Liver (tissue), 9 donors: ENCODE measurements around the gene PDS5A. TPM values are rescaled to one million over a fixed set of nuclear protein-coding genes. Genes with fewer than 3 reads are reported as not detected.

Source experiments
- DNase-seq: peaks from one replicate; pipeline ENCODE4 v3.0.0-alpha.2; 2017; ENCODE audit warnings: low spot score
- H3K27ac ChIP-seq, 2 donors: one replicate each; pipeline ENCODE4 v1.7.0; 2013; ENCODE audit warnings: inconsistent platforms in 2 of 2, low read length in 2 of 2, control low read depth in 1 of 2, low read depth in 1 of 2, mild to moderate bottlenecking in 1 of 2
- H3K27me3 ChIP-seq, 4 donors: one replicate each; pipeline versions ENCODE4 v1.6.1 to v1.7.0; 2013; ENCODE audit warnings: low read length in 3 of 4, inconsistent platforms in 1 of 4, mild to moderate bottlenecking in 1 of 4, moderate library complexity in 1 of 4; ENCODE audit not compliant: control insufficient read depth in 4 of 4, insufficient read depth in 4 of 4
- H3K36me3 ChIP-seq, 4 donors: one replicate each; pipeline versions ENCODE4 v1.6.1 to v1.7.0; 2013; ENCODE audit warnings: low read length in 3 of 4, mild to moderate bottlenecking in 3 of 4, low read depth in 1 of 4, moderate library complexity in 1 of 4; ENCODE audit not compliant: control insufficient read depth in 4 of 4, insufficient read depth in 3 of 4
- H3K4me1 ChIP-seq, 4 donors: one replicate each; pipeline versions ENCODE4 v1.6.1 to v1.7.0; 2013; ENCODE audit warnings: low read length in 3 of 4, mild to moderate bottlenecking in 3 of 4, moderate library complexity in 1 of 4; ENCODE audit not compliant: control insufficient read depth in 4 of 4, insufficient read depth in 4 of 4
- H3K4me3 ChIP-seq, 3 donors: one replicate each; pipeline versions ENCODE4 v1.6.1 to v1.7.0; 2013; ENCODE audit warnings: low read length in 3 of 3, control low read depth in 1 of 3, low read depth in 1 of 3, mild to moderate bottlenecking in 1 of 3
- H3K9ac ChIP-seq, 2 donors: one replicate each; pipeline ENCODE4 v1.7.0; 2013; ENCODE audit warnings: low read length in 2 of 2, mild to moderate bottlenecking in 2 of 2, moderate library complexity in 2 of 2, control low read depth in 1 of 2, low read depth in 1 of 2
- H3K9me3 ChIP-seq, 4 donors: one replicate each; pipeline versions ENCODE4 v1.6.1 to v1.7.0; 2013; ENCODE audit warnings: low read length in 3 of 4; ENCODE audit not compliant: control insufficient read depth in 4 of 4
- EGR1 ChIP-seq, 2 donors: IDR thresholded peaks; 2 replicates each; pipeline ENCODE4 v1.6.1; 2016 to 2018; ENCODE audit warnings: antibody characterized with exemption in 2 of 2, low read depth in 2 of 2
- FOXA1 ChIP-seq: IDR thresholded peaks from 2 replicates; pipeline ENCODE4 v1.6.1; 2016; ENCODE audit warnings: antibody characterized with exemption
- FOXA2 ChIP-seq: IDR thresholded peaks from 2 replicates; pipeline ENCODE4 v1.6.1; 2016; ENCODE audit warnings: antibody characterized with exemption
- GABPA ChIP-seq, 2 donors: IDR thresholded peaks in 1 of 2; conservative IDR thresholded peaks in 1 of 2; 2 replicates each; pipeline ENCODE4 v1.6.1; 2016; ENCODE audit warnings: antibody characterized with exemption in 2 of 2, mild to moderate bottlenecking in 1 of 2, moderate library complexity in 1 of 2
- HNF4A ChIP-seq, 2 donors: conservative IDR thresholded peaks; 2 replicates each; pipeline ENCODE4 v1.6.1; 2016; ENCODE audit warnings: antibody characterized with exemption in 2 of 2, mild to moderate bottlenecking in 2 of 2
- HNF4G ChIP-seq: IDR thresholded peaks from 2 replicates; pipeline ENCODE4 v1.6.1; 2016; ENCODE audit warnings: antibody characterized with exemption
- JUND ChIP-seq, 2 donors: IDR thresholded peaks; 2 replicates each; pipeline ENCODE4 v1.6.1; 2016; ENCODE audit warnings: antibody characterized with exemption in 2 of 2
- NR2F2 ChIP-seq: IDR thresholded peaks from 2 replicates; pipeline ENCODE4 v1.6.1; 2016; ENCODE audit warnings: antibody characterized with exemption
- RAD21 ChIP-seq, 2 donors: IDR thresholded peaks; 2 replicates each; pipeline ENCODE4 v1.6.1; 2016; ENCODE audit warnings: antibody characterized with exemption in 2 of 2, mild to moderate bottlenecking in 2 of 2
- RXRA ChIP-seq, 2 donors: IDR thresholded peaks; 2 replicates each; pipeline ENCODE4 v1.6.1; 2017 to 2018; ENCODE audit warnings: antibody characterized with exemption in 2 of 2, mild to moderate bottlenecking in 1 of 2
- SP1 ChIP-seq: IDR thresholded peaks from 2 replicates; pipeline ENCODE4 v1.6.1; 2018; ENCODE audit warnings: antibody characterized with exemption, mild to moderate bottlenecking
- TAF1 ChIP-seq: conservative IDR thresholded peaks from 2 replicates; pipeline ENCODE4 v1.6.1; 2016; ENCODE audit warnings: antibody characterized with exemption, mild to moderate bottlenecking
- YY1 ChIP-seq: IDR thresholded peaks from 2 replicates; pipeline ENCODE4 v1.6.1; 2016; ENCODE audit warnings: antibody characterized with exemption, mild to moderate bottlenecking
- WGBS: extraction: QIAGEN DNeasy Blood & Tissue Kit; methylation state at CpG from one replicate; pipeline ENCODE4 v1.1.7; 2013; 5-methylcytosine and 5-hydroxymethylcytosine counted together
- polyA plus RNA-seq, 2 donors: library from polyadenylated mRNA; stranded (reverse) in 1 of 2; unstranded in 1 of 2; fragments of 200-250 nt in 1 of 2; fragments of >200 nt in 1 of 2; fragmentation: Nextera tagmentation in 1 of 2; extraction: Ambion mirVana in 1 of 2; gene quantifications; one replicate each; pipeline versions ENCODE4 v1.2.1 to v1.2.3, GENCODE V29; 2013 to 2015
- total RNA-seq, 2 donors: library from RNA; depleted of rRNA; stranded (reverse); fragments of >200 nt; gene quantifications; one replicate each; pipeline ENCODE4 v1.2.3, GENCODE V29; 2014
- TF ChIP-seq, protein P1 (sequence below): IDR thresholded peaks from 2 replicates; pipeline ENCODE4 v1.6.1; 2016; ENCODE audit warnings: antibody characterized with exemption
- TF ChIP-seq, protein P2 (sequence below): IDR thresholded peaks from 2 replicates; pipeline ENCODE4 v1.6.1; 2016; ENCODE audit warnings: antibody characterized with exemption, mild to moderate bottlenecking
- TF ChIP-seq, protein P3 (sequence below): IDR thresholded peaks from 2 replicates; pipeline ENCODE4 v1.6.1; 2016; ENCODE audit warnings: antibody characterized with exemption
- TF ChIP-seq, protein P4 (sequence below): fragments of 150-350 bp; IDR thresholded peaks from 2 replicates; pipeline ENCODE4 v1.5.1; 2017; ENCODE audit warnings: improper control_type of control experiment, low read depth, low read length; ENCODE audit not compliant: missing input control
- TF ChIP-seq, protein P5 (sequence below): IDR thresholded peaks from 2 replicates; pipeline ENCODE4 v1.6.1; 2016; ENCODE audit warnings: antibody characterized with exemption
- donor health status: healthy.
- donor health status: healthy.
- donor health status: healthy.
- donor health status: healthy.
- donor health status: healthy.

Gene PDS5A
- total and polyA plus RNA-seq, 4 donors, result 10.6 to 59.6 (median 25.9) TPM

DNA sequence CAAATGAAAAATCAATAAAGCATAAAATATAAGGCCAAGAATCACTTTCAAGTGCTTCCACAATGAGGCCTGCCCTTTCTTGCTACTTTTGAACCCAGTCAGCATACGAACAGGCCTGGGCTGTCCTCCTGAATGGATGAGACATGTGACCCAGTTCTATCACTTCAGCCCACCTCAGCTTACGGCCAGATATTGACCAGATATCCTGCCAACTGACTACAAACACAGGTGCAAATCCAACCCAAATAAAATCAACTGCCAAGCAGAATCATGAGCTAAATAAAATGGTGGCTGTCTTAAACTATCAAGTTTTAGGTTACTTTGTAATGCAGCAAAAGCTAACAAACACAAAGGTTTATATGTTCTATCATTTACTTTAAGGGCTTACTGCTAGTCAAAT is 53.7 kb downstream of the PDS5A start:
- Histone ChIP-seq H3K27me3 (no peaks in the 10 kb centered on the region), H3K36me3 (peaks cover 0 to 10% (median 3%) of the 10 kb centered on the region in 4 donors), H3K4me1 (peaks cover 4 to 9% (median 7%) of the 10 kb centered on the region in 4 donors), H3K9ac (no peak overlapping the region), H3K27ac (no peak overlapping the region), H3K4me3 (no peak overlapping the region), H3K9me3 (no peaks in the 10 kb centered on the region)
- no peak for DNase-seq
- 35% methylated on average over 2 of the region's 2 CpGs for WGBS
- no peak for TF ChIP-seq EGR1 (IDR thresholded peaks at IDR 0.05; ENCODE audit: low read depth in 2 of 2)
- no peak for TF ChIP-seq JUND (IDR thresholded peaks at IDR 0.05)
- no peak for TF ChIP-seq FOXA2
- TF ChIP-seq RAD21 (IDR thresholded peaks at IDR 0.05), result no peak
- peak; percentile 57 for TF ChIP-seq YY1

DNA sequence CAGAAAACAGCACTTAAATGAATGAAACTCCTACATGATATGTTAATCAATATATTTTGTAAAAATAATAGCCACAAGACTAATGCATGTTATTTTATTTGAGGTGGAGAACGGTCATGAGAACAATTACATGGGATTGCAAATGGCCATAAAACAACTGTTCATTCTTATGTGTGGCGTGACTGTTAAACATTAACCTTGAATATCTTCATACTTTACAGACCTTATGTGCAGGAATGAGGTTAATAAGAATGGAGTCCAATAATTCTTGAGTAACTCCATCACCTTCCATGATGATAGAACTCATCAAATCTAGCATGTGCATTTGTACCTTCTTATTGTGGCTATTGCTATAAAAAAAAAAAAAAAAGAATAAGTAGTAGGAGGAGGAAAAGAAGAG is 55.3 kb downstream of the PDS5A start:
- Histone ChIP-seq H3K9ac (no peak overlapping the region), H3K4me3 (no peak overlapping the region), H3K27me3 (no peaks in the 10 kb centered on the region), H3K27ac (no peak overlapping the region), H3K4me1 (peaks cover 4 to 9% (median 7%) of the 10 kb centered on the region in 4 donors), H3K36me3 (peaks cover 2 to 8% (median 5%) of the 10 kb centered on the region in 4 donors), H3K9me3 (no peaks in the 10 kb centered on the region)
- TF ChIP-seq YY1 (no peak), SP1 (no peak), FOXA1 (no peak), HNF4G (no peak), JUND (IDR thresholded peaks at IDR 0.05) (no peak), TAF1 (no peak), EGR1 (IDR thresholded peaks at IDR 0.05; ENCODE audit: low read depth in 2 of 2) (no peak), NR2F2 (no peak), HNF4A (conservative IDR thresholded peaks at IDR 0.05) (no peak), RXRA (IDR thresholded peaks at IDR 0.05) (no peak), GABPA (IDR thresholded peaks at IDR 0.05 in 1 of 2, conservative IDR thresholded peaks at IDR 0.05 in 1 of 2) (no peak), FOXA2 (no peak), RAD21 (IDR thresholded peaks at IDR 0.05) (no peak)
- TF ChIP-seq, protein P1, sequence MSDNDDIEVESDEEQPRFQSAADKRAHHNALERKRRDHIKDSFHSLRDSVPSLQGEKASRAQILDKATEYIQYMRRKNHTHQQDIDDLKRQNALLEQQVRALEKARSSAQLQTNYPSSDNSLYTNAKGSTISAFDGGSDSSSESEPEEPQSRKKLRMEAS, result no peak
- TF ChIP-seq, protein P2, sequence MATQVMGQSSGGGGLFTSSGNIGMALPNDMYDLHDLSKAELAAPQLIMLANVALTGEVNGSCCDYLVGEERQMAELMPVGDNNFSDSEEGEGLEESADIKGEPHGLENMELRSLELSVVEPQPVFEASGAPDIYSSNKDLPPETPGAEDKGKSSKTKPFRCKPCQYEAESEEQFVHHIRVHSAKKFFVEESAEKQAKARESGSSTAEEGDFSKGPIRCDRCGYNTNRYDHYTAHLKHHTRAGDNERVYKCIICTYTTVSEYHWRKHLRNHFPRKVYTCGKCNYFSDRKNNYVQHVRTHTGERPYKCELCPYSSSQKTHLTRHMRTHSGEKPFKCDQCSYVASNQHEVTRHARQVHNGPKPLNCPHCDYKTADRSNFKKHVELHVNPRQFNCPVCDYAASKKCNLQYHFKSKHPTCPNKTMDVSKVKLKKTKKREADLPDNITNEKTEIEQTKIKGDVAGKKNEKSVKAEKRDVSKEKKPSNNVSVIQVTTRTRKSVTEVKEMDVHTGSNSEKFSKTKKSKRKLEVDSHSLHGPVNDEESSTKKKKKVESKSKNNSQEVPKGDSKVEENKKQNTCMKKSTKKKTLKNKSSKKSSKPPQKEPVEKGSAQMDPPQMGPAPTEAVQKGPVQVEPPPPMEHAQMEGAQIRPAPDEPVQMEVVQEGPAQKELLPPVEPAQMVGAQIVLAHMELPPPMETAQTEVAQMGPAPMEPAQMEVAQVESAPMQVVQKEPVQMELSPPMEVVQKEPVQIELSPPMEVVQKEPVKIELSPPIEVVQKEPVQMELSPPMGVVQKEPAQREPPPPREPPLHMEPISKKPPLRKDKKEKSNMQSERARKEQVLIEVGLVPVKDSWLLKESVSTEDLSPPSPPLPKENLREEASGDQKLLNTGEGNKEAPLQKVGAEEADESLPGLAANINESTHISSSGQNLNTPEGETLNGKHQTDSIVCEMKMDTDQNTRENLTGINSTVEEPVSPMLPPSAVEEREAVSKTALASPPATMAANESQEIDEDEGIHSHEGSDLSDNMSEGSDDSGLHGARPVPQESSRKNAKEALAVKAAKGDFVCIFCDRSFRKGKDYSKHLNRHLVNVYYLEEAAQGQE, result no peak
- TF ChIP-seq, protein P3, sequence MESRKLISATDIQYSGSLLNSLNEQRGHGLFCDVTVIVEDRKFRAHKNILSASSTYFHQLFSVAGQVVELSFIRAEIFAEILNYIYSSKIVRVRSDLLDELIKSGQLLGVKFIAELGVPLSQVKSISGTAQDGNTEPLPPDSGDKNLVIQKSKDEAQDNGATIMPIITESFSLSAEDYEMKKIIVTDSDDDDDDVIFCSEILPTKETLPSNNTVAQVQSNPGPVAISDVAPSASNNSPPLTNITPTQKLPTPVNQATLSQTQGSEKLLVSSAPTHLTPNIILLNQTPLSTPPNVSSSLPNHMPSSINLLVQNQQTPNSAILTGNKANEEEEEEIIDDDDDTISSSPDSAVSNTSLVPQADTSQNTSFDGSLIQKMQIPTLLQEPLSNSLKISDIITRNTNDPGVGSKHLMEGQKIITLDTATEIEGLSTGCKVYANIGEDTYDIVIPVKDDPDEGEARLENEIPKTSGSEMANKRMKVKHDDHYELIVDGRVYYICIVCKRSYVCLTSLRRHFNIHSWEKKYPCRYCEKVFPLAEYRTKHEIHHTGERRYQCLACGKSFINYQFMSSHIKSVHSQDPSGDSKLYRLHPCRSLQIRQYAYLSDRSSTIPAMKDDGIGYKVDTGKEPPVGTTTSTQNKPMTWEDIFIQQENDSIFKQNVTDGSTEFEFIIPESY, result no peak
- TF ChIP-seq, protein P4, sequence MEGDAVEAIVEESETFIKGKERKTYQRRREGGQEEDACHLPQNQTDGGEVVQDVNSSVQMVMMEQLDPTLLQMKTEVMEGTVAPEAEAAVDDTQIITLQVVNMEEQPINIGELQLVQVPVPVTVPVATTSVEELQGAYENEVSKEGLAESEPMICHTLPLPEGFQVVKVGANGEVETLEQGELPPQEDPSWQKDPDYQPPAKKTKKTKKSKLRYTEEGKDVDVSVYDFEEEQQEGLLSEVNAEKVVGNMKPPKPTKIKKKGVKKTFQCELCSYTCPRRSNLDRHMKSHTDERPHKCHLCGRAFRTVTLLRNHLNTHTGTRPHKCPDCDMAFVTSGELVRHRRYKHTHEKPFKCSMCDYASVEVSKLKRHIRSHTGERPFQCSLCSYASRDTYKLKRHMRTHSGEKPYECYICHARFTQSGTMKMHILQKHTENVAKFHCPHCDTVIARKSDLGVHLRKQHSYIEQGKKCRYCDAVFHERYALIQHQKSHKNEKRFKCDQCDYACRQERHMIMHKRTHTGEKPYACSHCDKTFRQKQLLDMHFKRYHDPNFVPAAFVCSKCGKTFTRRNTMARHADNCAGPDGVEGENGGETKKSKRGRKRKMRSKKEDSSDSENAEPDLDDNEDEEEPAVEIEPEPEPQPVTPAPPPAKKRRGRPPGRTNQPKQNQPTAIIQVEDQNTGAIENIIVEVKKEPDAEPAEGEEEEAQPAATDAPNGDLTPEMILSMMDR, result no peak
- TF ChIP-seq, protein P5, sequence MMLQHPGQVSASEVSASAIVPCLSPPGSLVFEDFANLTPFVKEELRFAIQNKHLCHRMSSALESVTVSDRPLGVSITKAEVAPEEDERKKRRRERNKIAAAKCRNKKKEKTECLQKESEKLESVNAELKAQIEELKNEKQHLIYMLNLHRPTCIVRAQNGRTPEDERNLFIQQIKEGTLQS, result no peak
- no peak for DNase-seq
- WGBS, result 91% methylated on average over 2 of the region's 2 CpGs
